KBM-7 (cell line): ENCODE data around the gene KRT28.

Source experiments
- DNase-seq: peaks from one replicate; pipeline ENCODE4 v3.0.0-alpha.2; 2015
- in situ Hi-C: fragments of 300-500 bp; cut with MboI; formaldehyde crosslinking; loops from 2 replicates; pipeline ENCODE4 v1.14.3; 2020; ENCODE audit warnings: low sequenced_read_pairs, low pct_unique_long_range_greater_than_20kb, mixed read lengths

KRT28 gene, protein sequence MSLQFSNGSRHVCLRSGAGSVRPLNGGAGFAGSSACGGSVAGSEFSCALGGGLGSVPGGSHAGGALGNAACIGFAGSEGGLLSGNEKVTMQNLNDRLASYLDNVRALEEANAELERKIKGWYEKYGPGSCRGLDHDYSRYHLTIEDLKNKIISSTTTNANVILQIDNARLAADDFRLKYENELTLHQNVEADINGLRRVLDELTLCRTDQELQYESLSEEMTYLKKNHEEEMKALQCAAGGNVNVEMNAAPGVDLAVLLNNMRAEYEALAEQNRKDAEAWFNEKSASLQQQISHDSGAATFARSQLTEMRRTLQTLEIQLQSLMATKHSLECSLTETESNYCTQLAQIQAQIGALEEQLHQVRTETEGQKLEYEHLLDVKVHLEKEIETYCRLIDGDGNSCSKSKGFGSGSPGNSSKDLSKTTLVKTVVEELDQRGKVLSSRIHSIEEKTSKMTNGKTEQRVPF

DNA sequence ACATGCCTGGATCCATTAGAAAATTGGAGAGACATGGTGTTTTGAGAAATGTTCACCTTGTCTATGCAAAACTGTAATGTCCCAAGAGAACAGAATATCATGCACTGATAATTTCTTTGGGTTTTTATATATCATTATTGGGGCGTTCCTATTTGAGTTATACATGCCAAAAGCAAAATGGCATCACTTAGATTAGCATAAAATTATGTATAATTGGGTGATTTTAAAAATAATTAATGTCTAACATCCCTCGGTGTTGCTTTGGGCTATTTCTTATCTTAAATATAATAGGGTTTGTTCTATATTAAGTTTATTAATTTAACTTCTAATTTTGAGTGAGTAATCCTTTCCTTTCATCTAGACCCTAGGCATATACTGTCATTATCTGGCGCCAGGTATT, at the start of gene KRT28:
KRT28 (minus strand) TSS at position 101 of the 400 bp plus-strand sequence; CDS start at position 35, 66 bp downstream.
- in situ Hi-C loops = no loop called here
- no peak for DNase-seq

DNA sequence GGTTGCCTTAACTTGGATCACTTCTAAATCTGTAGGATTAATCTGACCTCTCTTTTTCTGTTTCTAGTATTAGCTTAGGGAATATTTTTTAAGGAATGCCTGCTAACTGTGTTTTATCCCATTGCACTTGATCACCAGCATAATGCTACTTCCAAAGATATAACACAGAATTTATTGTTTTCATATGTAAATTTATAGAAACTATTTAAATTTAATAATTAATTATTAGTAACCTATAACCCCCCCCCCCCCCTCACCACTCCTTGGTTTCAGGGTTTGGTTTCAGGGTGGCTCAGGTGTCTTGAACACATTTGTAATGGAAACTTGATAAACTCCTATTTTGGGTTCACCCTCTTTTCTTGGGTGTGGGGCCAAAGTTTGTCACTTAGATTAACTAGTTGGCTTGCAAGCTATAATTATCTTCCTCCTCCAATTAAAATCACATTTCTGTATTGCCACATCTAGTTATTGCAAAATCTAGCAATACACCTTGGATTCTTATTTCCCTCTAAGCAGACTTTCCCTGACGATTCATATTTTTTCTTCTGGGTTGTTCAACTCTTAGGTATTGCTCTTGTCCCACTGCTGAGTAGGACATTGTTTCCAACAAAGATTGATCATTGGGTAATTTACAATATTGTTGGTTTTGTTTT, 49.0 kb upstream of the KRT28 start:
- in situ Hi-C loops = no loop called here
- no peak for DNase-seq

DNA sequence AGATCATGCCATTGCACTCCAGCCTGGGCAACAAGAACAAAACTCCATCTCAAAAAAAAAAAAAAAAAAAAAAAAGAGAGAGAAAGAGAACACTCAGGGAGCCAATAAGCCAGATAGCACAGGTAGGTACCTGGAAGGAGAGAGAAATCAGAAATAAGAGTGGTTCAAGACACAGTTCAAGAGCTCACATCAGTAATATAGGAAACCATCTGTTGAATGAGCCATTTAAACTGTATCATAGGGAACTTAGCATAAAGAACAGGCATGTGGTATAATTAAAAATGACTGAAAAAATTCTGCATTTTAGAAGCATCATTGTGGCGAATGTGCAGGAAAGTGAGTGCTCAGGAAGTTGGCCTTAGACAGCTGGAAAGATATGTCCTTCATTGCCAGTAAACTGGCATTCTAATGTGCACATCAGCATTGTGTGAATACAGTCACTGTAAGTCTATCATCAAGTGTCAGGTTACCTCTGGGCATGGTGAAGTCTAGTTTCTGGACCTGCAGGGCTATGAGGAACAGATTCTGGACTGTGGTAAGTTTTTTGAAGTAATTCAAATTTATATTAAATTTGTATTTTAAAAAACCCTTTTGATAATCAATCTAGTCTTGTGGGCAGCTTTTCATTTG, 46.9 kb upstream of the KRT28 start:
- in situ Hi-C loops = no loop called here
- DNase-seq = no peak

DNA sequence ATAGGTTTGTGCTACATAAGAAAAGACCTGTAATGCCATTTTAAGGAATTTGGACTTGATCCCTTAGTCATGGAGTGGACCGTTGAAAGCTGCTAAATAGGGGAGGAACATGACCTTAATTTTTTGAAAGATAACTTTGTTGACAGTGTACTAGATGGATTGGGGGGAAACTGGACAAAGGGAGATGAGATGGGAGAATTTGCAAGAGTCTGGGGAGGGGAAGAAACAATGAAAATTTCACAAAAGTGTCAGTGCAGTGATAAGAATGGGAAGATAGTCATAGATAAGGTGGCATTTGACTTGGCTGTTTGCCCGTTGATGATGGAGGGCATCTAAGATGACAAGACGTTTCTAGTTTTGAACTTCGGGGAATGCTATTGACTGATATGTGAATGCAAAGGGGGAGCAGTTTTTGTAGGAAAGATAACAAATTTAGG, 44.9 kb upstream of the KRT28 start:
- no peak for DNase-seq
- in situ Hi-C loops = no loop called here

DNA sequence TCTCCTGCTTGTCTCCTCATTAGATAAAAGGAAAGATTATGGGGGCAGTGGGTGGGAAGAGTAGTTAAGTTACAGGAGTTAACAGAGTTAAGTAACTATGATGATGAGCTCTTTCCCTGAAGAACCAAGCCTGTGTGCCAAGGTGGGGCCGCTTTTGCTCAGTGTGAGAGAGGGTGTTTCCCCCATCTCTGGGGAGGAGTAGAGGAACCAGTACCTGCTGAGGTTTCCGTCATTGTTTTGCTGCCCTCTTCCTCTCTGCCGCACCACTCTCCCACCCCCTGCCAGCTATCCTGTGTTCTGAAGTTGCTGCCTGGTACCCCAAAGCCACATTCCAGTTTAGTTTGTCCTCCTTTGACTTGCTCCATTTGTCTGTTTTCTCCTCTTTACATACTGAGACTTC, 43.5 kb upstream of the KRT28 start:
- in situ Hi-C loops = no loop called here
- no peak for DNase-seq

DNA sequence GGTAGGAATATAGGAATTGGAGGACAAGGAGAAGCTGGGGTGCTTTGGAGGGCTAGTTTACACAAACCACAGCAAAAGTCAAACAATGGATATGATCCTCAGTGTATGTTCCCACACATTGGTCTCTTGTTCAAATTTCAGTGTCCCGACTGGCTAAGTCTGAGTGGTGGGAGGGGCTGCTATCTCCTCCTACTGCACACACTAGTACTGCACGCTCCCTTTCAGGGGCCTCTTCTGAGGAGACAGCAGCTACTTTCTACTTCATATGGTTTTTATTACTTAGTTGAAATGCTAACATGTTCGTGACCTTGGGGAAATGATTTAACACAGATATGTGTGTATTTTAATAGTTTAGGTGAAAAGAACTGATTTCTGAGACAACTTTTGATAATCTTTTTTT, 41.5 kb upstream of the KRT28 start:
- in situ Hi-C loops = no loop called here
- no peak for DNase-seq

DNA sequence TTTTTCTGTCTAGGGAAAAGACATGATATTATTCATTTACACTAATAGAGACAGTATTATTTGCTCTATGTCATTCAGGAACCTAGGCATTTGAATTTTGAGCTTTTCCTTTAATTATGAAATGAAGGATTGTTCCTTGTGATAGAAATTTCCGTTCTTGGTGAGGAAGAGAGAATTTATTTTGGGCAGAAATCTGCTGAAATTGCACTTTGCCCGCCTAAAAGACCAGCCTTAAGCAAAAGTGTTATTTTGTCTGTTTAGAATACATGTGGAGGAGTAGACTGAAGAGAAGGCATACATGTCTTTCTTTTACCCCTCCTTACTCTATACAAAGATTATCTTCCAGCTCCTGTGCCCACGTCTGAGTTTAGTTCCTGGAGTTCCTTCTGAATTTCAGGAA, 39.4 kb upstream of the KRT28 start:
- in situ Hi-C loops = no loop called here
- DNase-seq = no peak

DNA sequence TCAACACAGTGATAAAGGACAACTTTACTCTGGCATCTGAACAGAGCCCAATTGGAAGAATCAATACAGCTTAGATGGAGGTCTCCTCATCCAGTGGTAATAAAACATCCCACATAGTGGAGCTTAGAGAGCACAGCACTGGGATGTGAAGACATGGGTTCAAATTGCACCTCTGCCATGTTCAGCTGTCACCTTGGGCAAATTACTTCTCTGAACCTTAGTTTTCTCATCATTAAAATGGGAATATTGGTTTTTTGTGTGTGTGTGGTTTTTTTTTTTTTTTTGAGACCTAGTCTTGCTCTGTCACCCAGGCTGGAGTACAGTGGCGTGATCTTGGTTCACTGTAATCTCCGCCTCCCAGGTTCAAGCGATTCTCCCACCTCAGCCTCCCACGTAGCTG, 36.3 kb upstream of the KRT28 start:
- in situ Hi-C loops = no loop called here
- DNase-seq = no peak

DNA sequence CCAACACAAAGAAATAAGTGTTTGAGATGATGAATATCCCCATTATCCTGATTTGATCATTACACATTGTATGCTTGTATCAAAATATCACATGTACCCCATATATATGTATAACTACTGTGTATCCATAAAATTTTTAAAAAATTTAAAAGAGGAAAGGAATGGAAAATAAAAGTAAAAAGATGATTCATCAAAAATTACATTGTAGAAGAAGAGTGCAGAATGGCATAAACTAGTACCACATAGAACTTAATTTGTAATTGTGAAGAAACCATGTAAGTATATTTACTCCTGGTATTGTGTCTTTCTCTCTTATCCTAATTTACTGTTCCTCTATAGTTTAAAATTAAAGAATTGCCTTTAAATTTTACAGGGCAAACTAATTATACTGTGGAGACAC, 34.1 kb upstream of the KRT28 start:
- in situ Hi-C loops = no loop called here
- DNase-seq = no peak

DNA sequence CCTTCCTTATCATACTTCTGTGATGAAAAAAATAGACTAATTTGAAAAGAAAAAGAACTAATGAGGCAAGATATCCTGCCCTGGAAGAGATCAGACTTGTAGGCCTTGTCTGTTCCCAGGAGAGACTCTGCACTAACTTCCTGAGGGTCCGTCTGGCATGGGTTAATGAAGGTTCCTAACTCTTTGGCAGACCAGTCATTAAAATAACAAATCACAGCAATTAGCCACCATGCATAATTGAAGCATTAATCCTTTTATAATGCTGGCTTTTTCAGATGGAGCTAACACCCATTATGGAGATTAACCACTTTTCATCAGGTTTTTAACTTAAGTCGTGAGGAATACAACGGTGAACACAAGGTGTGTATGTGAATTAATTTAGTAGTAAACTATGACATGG, 33.1 kb upstream of the KRT28 start:
- DNase-seq = no peak
- in situ Hi-C loops = no loop called here

DNA sequence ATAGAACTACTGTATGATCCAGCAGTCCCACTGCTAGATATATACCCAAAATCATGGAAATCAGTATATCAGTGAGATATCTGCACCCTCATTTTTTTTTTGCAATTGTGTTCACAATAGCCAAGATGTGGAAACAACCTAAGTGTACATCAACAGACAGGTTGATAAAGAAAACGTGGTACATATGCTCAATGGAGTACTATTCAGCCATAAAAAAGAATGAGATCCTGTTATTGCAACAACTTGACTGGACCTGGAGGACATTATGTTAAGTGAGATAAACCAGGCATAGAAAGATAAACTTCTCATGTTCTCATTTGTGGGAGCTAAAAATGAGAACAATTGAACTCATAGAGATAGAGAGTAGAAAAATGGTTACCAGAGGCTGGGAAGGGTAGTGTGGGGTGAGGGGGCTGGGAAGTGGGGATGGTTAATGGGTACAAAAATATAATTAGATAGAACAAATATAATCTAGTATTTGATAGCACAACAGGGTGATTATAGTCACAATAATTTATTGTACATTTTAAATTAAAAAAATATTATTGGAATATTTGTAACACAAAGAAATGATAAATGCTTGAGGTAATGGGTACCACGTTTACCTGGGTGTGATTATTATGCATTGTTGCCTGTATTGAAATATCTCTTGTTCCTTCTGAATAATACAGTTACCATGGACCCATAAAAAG, 30.5 kb upstream of the KRT28 start:
- in situ Hi-C loops = no loop called here
- DNase-seq = no peak

DNA sequence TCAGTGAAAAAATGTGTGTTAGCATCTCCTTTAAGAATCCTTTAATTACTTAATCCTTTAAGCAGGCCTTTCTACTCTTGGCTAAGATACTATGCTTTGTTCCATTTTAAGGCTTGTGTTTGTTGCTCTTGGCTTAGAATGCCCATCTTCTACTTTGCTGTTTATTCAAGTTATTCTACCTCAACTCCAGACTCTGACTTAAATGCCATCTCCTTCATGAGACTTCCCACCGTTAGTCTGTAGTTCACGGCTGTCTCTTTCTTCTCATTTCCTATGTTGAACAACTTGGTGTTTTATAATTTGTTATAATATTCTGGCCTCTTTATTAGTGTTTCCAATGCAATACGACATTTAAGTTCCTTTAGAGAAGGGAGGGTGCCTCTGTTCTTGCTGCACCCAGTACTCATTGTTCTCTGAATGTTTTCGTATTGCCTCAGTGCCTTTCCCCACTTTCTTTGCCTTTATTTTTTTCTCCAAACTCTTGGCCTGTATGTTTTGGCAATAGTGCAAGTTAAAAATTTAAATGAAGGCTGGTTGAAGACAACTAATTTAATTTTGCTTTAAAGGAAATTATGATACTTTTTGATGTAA, 28.8 kb upstream of the KRT28 start:
- DNase-seq = no peak
- in situ Hi-C loops = no loop called here

DNA sequence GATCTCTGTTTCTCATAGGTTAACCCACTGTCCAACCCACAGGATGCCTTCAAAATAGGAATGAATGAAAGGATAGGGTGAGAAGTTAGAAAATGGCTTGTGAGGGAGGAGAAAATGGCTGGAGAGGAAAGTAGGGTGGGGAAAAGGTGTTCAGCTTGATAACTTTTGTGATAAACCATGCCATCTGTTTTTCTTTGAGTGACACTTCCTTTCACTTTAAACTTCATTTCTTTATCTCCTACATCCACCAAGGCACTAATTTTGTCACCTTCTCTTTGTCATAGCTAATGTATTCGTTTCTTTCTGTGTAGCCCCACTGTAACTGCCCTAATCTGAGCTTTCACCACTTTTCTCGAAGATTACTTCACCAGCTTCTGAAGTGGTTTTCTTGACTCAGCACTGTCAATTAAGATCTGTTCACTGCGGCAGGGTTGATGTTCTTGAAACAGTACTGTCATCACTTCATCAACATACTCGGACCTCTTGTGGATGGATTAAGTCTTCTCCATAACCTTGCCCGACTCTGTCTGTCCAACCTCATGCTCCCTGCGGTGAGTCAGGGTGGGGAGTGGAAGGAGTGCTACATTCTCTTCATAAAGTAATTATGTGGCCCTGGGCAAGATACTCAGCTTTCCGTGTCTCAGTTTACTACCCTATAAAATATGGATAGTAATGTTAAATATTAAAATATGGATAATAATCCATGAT, 28.1 kb upstream of the KRT28 start:
- DNase-seq = no peak
- in situ Hi-C loops = no loop called here

DNA sequence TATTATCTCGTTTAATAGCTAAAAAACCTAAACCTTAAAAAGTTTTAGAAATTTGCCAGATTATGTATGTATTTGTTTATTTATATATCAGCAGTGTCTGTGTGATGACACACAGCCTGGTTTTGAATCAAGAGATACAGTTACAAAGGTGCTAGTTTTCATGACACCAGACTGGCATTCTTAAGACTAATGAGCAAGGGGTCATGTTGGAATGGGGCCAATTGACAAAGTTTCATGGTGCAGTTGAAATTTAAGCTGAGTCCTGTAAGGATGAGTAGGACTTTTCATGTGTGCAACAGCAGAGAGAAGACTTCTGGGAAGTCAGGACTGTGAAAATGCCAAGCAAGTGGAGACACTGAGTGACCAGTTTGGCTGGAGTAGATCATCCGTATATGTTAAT, 25.8 kb upstream of the KRT28 start:
- in situ Hi-C loops = no loop called here
- DNase-seq = no peak

DNA sequence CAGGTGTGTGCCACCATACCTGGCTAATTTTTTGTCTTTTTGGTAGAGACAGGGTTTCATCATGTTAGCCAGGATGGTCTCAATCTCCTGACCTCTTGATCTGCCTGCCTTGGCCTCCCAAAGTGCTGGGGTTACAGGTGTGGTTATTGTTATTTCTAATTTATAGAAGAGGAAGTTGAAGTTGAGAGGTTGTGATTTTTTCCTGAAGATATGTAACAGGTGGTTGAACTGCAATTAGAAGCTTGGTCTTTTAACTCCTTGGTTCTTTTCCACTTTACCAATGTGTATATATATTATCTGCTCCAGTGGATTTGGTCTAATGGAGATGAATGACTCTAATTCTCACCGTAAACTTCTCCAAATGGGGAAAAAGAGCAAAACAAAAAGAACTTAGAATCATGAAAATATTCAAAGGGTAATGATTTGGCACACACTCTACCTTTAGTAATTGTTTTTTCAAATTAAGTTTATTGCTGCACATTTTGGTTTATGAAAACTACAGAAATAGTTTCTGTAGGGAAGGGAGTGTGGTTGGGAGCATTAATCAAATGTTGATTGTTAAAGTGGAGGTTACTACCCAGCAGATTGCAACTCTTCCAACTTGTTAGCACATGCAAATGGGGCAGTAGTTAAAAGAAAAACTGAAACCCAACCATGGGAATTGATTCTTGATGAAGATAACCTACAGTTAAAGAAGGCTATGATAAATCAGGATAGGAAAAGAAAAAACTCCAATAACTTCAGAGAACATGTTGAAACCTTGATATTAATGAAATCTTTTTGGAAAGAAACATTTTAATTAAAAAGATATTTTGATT, 24.5 kb upstream of the KRT28 start:
- in situ Hi-C loops = no loop called here
- DNase-seq = no peak

DNA sequence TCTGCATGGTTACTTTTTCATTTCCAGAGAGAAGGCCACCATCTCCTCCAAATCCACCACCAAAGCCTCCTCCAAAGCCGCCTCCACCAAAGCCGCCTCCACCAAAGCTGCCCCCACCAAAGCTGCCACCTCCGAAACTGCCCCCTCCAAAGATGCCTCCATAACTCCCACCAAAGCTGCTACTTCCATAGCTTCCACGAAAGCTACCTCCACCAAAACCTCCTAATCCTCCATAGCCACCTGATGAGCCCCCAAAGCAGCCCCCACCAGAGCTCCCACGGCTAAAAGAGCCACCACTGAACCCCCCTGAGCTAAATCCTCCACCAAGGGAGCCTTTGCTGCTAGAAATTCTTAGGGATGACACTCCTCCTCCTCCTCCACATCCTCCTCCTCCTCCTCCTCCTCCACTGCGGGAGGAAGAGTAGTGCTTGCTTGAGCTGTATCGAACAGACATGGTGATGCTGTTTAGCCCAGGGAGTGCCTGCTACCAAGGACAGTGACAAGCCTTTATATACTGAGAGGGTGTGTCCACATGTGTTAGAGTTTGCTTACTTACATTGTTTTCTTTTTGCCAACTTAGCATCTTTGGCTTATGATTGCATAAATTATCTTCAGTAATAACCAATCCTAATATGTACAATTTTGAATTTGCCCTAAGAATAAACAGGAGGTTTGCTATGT, 22.5 kb upstream of the KRT28 start, which contains the start of gene KRT10:
KRT10 (minus strand) TSS at position 483 of the 681 bp plus-strand sequence; CDS start at position 454, 29 bp downstream.
- no peak for DNase-seq
- in situ Hi-C loops = no loop called here

DNA sequence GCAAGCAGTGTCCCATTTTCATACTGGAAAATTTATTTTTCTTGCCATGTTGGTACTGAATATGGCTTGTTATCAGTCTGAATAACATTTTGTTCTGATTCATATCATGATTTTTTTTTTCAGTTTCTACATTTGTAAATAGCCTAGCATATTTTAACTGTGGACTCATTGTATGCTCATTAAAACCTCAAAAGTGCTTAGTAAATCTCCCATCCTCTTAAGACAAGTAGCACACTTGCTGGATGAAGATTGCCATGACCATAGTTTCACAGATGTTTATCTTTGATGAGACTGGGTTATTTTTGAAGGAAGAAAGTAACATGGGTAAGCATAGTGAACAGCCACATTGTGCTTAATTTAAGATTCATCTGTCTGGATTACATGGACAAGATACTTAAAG, 21.8 kb upstream of the KRT28 start:
- in situ Hi-C loops = no loop called here
- no peak for DNase-seq
